Erythroblast (primary cell): ENCODE measurements around the gene PLP2.
"Not testable (repeated sequence)": the region's sequence is repeated elsewhere in the genome, so short reads cannot be mapped to it uniquely, and the experiment has no call there.

Source experiments
- GATA1 ChIP-seq: IDR thresholded peaks from 2 replicates; pipeline ENCODE4 v1.6.1; 2011; ENCODE audit warnings: low read depth, mild to moderate bottlenecking, control low read depth, low read length, moderate library complexity
- POLR2A ChIP-seq: IDR thresholded peaks from 2 replicates; pipeline ENCODE4 v1.6.1; 2011; ENCODE audit warnings: mild to moderate bottlenecking, low read length

DNA sequence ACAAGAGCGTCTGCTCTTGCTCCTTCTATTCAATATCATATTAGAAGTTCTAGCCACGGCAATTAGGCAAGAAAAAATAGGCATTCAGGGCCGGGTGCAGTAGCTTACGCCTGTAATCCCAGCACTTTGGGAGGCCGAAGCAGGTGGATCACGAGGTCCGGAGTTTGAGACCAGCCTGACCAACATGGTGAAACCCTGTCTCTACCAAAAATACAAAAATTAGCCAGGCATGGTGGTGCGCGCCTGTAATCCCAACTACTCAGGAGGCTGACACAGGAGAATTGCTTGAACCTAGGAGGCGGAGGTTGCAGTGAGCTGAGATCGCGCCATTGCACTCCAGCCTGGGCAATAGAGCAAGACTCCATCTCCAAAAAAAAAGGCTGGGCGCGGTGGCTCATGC lies 22.4 kb upstream of the PLP2 start:
- TF ChIP-seq POLR2A, GATA1: not testable (repeated sequence)
